Erythroblast (primary cell): Measurements from ENCODE around the gene RNF43.

Source experiments
- GATA1 ChIP-seq: IDR thresholded peaks from 2 replicates; pipeline ENCODE4 v1.6.1; 2011; ENCODE audit warnings: low read depth, mild to moderate bottlenecking, control low read depth, low read length, moderate library complexity
- POLR2A ChIP-seq: IDR thresholded peaks from 2 replicates; pipeline ENCODE4 v1.6.1; 2011; ENCODE audit warnings: mild to moderate bottlenecking, low read length

- no peak for TF ChIP-seq POLR2A
- no peak for TF ChIP-seq GATA1
These were observed 41.5 kb downstream of the RNF43 start for GRCh38 chr17:58375811-58376210.
